WTC11 (cell line): ENCODE data around the gene RPL35A.

Experiments
- ESRRA ChIP-seq: sonication (generic); formaldehyde crosslinking; IDR thresholded peaks from 2 replicates; pipeline ENCODE4 v1.8.1; 2022; ENCODE audit warnings: mild to moderate bottlenecking, missing genetic modification reagents, borderline replicate concordance
- FOXK1 ChIP-seq: sonication (generic); formaldehyde crosslinking; IDR thresholded peaks from 2 replicates; pipeline ENCODE4 v1.8.0; 2022; ENCODE audit warnings: mild to moderate bottlenecking, moderate library complexity, missing genetic modification reagents
- NFYB ChIP-seq: sonication (generic); formaldehyde crosslinking; conservative IDR thresholded peaks from 2 replicates; pipeline ENCODE4 v1.8.0; 2022; ENCODE audit warnings: low read depth, missing genetic modification reagents
- ZNF232 ChIP-seq: sonication (generic); formaldehyde crosslinking; IDR thresholded peaks from 2 replicates; pipeline ENCODE4 v1.8.0; 2022; ENCODE audit warnings: mild to moderate bottlenecking, missing genetic modification reagents
- ZNF263 ChIP-seq: sonication (generic); formaldehyde crosslinking; IDR thresholded peaks from 2 replicates; pipeline ENCODE4 v1.8.1; 2022; ENCODE audit warnings: low read depth, mild to moderate bottlenecking, moderate library complexity, missing genetic modification reagents
- TF ChIP-seq, protein P1 (sequence below): sonication (generic); formaldehyde crosslinking; IDR thresholded peaks from 2 replicates; pipeline ENCODE4 v1.8.0; 2022; ENCODE audit warnings: mild to moderate bottlenecking, missing genetic modification reagents
- TF ChIP-seq, protein P2 (sequence below): fragments of 200-600 bp; IDR thresholded peaks from 2 replicates; pipeline ENCODE4 v1.8.0; 2022; ENCODE audit warnings: antibody characterized with exemption
- TF ChIP-seq, protein P3 (sequence below): sonication (generic); formaldehyde crosslinking; IDR thresholded peaks from 2 replicates; pipeline ENCODE4 v1.8.1; 2022; ENCODE audit warnings: low read depth, missing genetic modification reagents, borderline replicate concordance
- TF ChIP-seq, protein P4 (sequence below): sonication (generic); formaldehyde crosslinking; IDR thresholded peaks from 2 replicates; pipeline ENCODE4 v1.8.0; 2022; ENCODE audit warnings: missing genetic modification reagents

DNA sequence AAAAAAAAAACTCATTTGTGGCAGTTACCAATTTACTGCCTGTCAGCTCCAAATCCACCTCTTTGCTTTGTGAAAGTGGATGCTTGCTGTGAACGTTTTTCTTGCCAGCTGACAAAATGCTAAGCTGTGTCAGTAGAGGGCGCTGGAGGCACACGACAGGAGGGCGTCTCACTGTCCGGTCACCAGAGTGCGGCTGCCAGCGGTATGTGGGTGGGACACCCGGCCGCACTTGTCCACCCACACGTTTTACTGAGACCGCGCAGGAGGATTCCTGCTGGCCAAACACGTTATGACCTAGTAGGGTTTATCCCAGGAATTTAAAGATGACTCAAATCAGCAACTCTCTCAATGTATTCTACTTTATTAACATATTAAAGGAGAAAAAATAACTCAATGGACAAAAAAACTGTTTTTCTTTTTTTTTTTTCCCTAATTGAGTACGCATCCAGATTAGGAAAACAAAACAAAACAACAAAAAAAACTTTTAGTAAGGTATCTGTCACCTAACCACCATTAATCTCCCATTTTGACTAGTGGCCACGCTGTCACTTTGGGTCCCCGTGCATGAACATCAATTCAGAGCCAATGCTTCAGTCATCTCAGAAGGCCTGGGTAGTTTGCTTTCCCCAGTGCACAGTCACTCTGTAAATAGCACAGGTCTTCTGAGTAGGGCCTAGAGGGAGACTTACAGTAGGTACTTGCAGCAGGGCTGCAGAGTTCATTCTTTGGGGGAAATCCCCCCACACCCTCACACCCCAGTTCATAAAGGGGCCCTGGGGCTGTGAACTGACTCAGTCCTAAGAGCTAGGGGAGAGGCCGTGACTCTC, 43.8 kb upstream of the RPL35A start:
- TF ChIP-seq, protein P1, sequence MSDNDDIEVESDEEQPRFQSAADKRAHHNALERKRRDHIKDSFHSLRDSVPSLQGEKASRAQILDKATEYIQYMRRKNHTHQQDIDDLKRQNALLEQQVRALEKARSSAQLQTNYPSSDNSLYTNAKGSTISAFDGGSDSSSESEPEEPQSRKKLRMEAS (CRISPR knock-in tag), result no peak
- TF ChIP-seq, protein P2, sequence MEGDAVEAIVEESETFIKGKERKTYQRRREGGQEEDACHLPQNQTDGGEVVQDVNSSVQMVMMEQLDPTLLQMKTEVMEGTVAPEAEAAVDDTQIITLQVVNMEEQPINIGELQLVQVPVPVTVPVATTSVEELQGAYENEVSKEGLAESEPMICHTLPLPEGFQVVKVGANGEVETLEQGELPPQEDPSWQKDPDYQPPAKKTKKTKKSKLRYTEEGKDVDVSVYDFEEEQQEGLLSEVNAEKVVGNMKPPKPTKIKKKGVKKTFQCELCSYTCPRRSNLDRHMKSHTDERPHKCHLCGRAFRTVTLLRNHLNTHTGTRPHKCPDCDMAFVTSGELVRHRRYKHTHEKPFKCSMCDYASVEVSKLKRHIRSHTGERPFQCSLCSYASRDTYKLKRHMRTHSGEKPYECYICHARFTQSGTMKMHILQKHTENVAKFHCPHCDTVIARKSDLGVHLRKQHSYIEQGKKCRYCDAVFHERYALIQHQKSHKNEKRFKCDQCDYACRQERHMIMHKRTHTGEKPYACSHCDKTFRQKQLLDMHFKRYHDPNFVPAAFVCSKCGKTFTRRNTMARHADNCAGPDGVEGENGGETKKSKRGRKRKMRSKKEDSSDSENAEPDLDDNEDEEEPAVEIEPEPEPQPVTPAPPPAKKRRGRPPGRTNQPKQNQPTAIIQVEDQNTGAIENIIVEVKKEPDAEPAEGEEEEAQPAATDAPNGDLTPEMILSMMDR, result peak; percentile 85
- TF ChIP-seq NFYB, result no peak
- no peak for TF ChIP-seq ZNF232
- TF ChIP-seq FOXK1 (CRISPR knock-in tag), result no peak
- TF ChIP-seq, protein P3, sequence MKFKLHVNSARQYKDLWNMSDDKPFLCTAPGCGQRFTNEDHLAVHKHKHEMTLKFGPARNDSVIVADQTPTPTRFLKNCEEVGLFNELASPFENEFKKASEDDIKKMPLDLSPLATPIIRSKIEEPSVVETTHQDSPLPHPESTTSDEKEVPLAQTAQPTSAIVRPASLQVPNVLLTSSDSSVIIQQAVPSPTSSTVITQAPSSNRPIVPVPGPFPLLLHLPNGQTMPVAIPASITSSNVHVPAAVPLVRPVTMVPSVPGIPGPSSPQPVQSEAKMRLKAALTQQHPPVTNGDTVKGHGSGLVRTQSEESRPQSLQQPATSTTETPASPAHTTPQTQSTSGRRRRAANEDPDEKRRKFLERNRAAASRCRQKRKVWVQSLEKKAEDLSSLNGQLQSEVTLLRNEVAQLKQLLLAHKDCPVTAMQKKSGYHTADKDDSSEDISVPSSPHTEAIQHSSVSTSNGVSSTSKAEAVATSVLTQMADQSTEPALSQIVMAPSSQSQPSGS (CRISPR knock-in tag), result no peak
- TF ChIP-seq, protein P4, sequence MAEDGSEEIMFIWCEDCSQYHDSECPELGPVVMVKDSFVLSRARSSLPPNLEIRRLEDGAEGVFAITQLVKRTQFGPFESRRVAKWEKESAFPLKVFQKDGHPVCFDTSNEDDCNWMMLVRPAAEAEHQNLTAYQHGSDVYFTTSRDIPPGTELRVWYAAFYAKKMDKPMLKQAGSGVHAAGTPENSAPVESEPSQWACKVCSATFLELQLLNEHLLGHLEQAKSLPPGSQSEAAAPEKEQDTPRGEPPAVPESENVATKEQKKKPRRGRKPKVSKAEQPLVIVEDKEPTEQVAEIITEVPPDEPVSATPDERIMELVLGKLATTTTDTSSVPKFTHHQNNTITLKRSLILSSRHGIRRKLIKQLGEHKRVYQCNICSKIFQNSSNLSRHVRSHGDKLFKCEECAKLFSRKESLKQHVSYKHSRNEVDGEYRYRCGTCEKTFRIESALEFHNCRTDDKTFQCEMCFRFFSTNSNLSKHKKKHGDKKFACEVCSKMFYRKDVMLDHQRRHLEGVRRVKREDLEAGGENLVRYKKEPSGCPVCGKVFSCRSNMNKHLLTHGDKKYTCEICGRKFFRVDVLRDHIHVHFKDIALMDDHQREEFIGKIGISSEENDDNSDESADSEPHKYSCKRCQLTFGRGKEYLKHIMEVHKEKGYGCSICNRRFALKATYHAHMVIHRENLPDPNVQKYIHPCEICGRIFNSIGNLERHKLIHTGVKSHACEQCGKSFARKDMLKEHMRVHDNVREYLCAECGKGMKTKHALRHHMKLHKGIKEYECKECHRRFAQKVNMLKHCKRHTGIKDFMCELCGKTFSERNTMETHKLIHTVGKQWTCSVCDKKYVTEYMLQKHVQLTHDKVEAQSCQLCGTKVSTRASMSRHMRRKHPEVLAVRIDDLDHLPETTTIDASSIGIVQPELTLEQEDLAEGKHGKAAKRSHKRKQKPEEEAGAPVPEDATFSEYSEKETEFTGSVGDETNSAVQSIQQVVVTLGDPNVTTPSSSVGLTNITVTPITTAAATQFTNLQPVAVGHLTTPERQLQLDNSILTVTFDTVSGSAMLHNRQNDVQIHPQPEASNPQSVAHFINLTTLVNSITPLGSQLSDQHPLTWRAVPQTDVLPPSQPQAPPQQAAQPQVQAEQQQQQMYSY (CRISPR knock-in tag), result no peak
- TF ChIP-seq ZNF263, result no peak
- no peak for TF ChIP-seq ESRRA
